GM19452 (cell line): ENCODE results near the gene TEKT1.
"Not testable (repeated sequence)": the region's sequence is repeated elsewhere in the genome, so short reads cannot be mapped to it uniquely, and the experiment has no call there.

ENCODE experiments used
- ATAC-seq: cut with Tn5 transposase; IDR thresholded peaks from one replicate; pipeline ENCODE4 v1.9.1; 2021; ENCODE audit not compliant: unreplicated experiment

The TEKT1 gene

GRCh38 chr17:6831661-6832263 is at the start of gene TEKT1:
Gene TEKT1 (minus strand): TSS chr17:6831729. CDS start chr17:6830376, 1,353 bp downstream.
- no peak for ATAC-seq

DNA sequence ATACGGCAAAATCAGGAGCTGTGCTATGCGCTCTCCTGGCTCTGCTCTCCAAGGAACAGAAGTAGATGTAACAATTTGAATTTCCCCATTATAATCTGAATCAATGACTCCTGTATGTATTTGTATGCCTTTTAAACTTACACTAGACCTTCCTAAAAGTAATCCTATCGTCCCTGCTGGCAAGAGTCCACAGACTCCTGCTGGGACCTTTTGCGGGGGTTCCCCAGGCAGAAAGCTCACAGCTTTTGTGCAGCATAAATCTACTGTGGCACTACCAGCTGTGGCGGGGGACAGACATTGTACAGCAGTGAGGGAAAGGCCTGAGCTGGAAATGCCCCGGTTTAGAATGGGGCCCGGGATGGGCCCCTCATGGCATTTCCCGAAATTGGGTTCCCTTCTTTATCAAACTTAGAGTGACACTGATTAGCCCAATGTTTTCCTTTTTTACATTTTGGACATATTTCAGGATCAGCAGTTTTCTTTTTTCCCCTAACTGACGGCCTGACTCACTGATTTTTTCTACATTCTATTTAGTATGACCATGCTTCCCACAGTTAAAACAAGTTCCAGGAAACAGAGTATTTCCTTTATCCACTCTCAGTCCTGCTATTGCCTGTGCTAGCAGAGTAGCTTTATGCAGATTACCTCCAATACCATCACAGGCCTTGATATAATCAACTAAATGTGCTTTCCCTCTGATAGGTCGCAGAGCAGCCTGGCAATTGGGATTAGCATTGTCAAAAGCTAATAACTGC is 47.9 kb upstream of the TEKT1 start:
- ATAC-seq: not testable (repeated sequence)

DNA sequence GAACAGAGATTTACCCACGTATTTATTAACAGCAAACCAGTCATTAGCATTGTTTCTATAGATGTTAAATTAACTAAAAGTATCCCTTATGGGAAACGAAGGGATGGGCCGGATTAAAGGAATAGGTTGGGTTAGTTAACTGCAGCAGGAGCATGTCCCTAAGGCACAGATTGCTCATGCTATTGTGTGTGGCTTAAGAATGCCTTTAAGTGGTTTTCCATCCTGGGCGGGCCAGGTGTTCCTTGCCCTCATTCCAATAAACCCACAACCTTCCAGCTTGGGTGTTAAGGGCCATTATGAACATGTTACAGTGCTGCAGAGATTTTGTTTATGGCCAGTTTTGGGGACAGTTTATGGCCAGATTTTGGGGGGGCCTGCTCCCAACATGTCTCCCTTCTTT is 43.7 kb upstream of the TEKT1 start:
- ATAC-seq: not testable (repeated sequence)

GRCh38 chr17:6872936-6873335 is 41.4 kb upstream of the TEKT1 start:
- no peak for ATAC-seq

DNA sequence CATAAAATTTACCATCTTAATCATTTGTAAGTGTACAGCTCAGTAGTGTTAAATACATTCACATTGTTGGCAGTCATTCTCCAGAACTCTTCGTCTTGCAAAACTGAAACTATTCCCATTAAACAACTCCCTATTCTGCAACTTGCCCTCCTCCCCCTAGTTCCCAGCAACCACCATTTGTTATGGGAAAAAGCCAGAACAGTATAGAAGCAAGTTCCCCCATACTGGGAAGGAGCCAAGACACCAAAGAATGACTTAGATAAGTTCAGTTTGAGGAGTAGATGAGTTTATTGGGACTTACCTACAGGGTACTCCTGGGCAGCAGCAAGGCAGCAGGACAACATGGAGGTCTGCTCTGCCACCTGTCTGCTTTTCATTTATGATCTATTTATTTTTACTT is 39.3 kb upstream of the TEKT1 start:
- ATAC-seq: no peak

DNA sequence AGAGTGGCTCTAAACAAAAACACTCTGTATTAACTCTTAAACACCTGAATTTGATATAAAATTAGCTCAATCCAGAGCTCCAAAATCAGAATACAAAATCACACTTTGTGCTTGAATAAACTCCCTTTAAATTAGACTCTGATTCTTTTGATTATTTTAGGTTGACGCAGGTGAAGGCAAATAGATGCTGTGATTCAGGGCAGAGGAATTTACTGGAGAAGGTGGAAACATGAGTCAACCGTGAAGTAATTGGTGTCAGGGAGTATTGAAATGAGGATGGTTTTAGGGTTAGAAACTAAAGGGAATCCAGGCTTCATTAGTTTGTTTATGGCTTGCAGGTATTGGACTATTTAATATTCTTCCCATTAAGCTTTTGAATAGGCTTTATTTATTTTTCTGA is 37.1 kb upstream of the TEKT1 start:
- ATAC-seq: no peak

DNA sequence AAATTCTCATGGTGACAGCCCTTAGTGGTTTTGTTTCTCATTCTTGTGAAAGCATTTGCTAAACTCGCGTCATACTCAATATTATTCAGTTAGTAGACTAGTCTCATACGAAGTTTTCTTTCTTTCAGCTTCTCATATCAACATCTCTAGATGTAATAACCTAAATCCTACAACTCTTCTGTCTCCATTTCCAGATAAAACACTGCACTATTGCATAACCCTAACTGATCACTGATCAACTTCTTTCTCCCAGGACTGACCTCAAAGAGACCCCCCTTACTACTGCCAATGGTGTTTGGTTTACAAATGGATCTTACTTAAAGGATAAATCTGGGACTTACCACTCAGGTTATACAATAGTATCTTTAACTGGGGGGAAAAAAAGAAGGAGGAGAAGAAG is 36.3 kb upstream of the TEKT1 start:
- no peak for ATAC-seq

- no peak for ATAC-seq
Measured at GRCh38 chr17:6862825-6863224, 31.3 kb upstream of the TEKT1 start.

GRCh38 chr17:6862122-6862521 is 30.6 kb upstream of the TEKT1 start:
- no peak for ATAC-seq

- no peak for ATAC-seq
Measured at GRCh38 chr17:6857904-6858303, 26.4 kb upstream of the TEKT1 start.

GRCh38 chr17:6857336-6857735 is 25.8 kb upstream of the TEKT1 start:
- no peak for ATAC-seq

- no peak for ATAC-seq
Measured at GRCh38 chr17:6856051-6856450, 24.5 kb upstream of the TEKT1 start.

- no peak for ATAC-seq
Measured at GRCh38 chr17:6853764-6854442, 22.4 kb upstream of the TEKT1 start.

DNA sequence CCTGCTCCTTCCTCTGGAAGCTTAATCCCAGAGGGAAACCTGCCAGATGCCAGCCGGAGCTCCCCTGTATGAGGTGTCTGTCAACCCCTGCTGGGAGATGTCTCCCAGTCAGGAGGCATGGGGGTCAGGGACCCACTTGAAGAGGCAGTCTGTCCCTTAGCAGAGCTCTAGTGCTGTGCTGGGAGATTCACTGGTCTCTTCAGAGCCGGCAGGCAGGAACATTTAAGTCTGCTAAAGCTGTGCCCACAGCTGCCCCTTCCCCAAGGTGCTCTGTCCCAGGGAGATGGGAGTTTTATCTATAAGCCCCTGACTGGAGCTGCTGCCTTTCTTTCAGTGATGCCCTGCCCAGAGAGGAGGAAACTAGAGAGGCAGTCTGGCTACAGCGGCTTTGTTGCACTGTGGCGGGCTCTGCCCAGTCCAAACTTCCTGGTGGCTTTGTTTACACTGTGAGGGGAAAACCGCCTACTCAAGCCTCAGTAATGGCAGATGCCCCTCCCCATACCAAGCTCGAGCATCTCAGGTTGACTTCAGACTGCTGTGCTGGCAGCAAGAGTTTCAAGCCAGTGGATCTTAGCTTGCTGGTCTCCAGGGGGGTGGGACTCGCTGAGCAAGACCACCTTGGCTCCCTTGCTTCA is 17.1 kb upstream of the TEKT1 start:
- ATAC-seq: not testable (repeated sequence)

- not testable (repeated sequence) for ATAC-seq
Measured at GRCh38 chr17:6846138-6846537, 14.6 kb upstream of the TEKT1 start.

DNA sequence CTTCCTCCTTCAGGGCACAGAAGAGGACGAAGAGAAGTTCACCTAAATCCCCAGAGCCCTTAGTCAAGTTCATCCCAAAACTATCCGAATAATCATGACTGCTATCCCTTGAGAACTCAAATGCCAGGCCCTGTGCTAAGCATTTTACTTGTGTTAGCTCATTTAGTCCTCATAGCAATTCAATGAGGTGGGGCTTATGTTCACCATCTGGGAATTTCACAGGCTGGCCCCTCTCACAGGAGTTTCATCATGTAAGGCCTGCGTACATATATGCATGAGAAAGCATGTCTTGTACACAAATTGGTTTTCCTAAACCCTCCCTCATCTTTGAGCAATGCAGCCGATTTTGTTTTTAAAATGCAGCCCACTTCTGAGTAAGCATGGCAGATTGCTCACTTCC is 12.9 kb upstream of the TEKT1 start:
- ATAC-seq: not testable (repeated sequence)

DNA sequence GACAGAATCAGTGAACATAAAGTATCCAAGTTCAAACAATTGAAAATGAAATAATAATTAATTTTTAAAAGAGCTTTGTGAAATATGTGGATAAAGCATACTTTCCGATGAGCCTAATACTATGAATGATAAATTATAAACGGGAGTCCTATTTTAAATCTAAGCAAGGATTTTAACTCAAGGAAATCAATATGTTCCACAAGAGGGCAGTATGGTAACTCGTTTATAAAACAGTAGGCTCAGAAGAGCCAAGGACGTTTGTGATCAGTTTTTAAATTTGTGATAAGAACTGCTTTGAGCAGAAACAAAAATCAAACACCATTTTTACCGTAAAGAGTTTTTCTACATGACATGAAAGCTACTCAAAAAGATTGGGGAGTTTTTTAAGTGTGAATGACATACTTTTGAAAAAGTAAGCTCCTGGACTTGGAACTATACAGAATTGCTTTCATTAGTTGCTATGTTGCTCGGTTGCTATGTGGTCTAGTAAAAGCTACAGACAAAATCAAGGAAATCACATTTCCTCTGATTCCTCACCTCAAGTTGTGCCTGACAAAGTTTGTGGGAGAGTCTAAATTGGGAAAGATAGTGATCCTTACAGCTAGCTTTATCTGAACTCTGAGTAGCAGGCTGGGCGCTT is 11.8 kb upstream of the TEKT1 start:
- no peak for ATAC-seq

DNA sequence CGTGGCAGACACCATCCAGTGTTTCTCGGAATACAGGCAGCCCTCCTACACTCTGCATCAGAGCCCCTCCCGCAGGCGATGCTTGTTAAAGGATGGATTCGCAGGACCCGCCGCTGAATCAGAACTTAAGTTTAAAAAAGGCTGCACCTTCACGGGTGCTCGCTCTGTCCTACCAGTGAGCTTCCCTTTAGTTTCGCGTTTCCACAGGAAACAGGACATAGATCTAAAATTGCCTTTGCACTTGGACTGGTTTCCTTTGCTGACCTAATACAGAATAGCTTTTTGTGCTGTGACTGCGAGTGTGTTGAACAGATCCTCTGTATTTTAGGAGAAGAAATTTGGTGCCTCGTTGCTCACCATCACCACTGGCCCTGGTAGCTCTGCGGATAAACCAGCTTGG is 10.2 kb upstream of the TEKT1 start:
- ATAC-seq: not testable (repeated sequence)

GRCh38 chr17:6830383-6830986 is 1.0 kb downstream of the TEKT1 start:
- ATAC-seq: no peak

DNA sequence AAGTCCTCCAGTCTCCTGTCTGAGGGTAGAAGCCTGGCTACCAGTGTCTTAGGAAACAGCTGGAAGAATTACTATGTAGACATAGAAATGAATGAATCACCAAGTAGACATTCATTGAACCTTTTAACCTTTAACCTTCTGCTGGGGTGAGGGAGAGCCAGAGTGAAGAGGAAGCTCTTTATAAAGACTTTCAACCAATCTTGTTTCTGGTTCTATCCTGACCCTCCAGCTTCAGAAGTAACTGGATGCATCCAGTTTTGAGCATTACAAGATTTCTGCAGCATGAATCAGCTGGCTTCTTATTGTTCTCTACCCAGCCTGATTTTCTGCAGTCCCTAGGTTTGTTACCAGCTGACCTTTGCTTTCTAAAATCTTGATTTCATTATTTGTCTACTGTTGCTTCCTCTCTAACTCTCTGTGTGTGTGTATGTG is 8.5 kb downstream of the TEKT1 start:
- no peak for ATAC-seq

GRCh38 chr17:6818938-6819337 is 12.6 kb downstream of the TEKT1 start:
- no peak for ATAC-seq
